KOPT-K1 (cell line): ENCODE data around the gene CELF1.

Source experiments
- H3K27ac ChIP-seq: fragments of 200-600 bp; sonication (generic); 2 replicates; pipeline ENCODE4 v1.5.1; 2016; ENCODE audit warnings: antibody characterized with exemption, mild to moderate bottlenecking, low read depth, low read length; ENCODE audit not compliant: poor library complexity, severe bottlenecking
- H3K36me3 ChIP-seq: fragments of 200-600 bp; sonication (generic); 2 replicates; pipeline ENCODE4 v1.5.1; 2017; ENCODE audit warnings: antibody characterized with exemption, mild to moderate bottlenecking, low read length, moderate library complexity; ENCODE audit not compliant: insufficient read depth
- H3K9me3 ChIP-seq: fragments of 200-600 bp; sonication (generic); 2 replicates; pipeline ENCODE4 v1.5.1; 2017; ENCODE audit warnings: antibody characterized with exemption, low read length, mild to moderate bottlenecking; ENCODE audit not compliant: insufficient read depth, poor library complexity, severe bottlenecking

CELF1 gene

DNA sequence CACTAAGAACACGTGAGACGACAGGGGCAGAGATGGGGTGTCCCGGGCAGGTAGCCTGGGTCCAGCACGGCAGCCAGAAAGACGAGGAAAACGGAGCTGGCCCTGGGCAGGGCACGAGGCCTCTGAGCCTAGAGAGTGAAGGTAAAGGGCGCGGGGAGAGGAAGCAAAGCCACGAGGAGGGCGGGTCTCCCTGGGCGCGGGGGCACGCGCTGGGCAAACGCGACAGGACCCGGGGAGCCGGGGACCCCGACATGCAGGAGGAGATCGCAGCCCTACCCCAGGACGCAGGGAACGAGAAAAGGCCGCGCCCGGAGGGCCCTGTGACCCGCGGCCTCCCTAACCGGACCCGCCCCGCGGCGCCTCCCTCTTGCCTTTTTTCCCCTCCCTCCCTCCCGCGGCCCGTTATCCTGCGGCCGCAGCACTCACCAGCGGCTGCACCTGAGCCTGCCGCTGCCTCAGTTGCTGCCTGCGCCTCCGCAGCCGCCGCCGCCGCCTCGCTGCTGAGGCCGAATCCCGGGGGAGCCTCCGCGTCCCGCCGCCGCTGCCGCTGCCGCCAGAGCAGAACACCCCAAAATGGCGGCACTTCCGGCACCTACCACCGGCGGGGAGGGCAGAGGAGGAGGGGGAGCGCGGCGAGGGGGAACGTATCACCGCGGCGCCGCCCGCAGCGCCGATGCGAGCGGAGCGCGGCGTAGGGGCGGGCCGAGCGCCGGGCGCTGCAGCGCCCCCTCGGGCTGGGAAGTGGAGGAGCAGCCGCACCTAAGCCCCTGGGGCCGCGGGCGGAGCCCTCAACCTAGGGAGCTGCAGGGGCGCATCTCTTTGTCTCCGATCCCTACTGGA lies at the start of gene CELF1:
TSS of gene CELF1 (minus strand) at position 567 of the 840 bp plus-strand sequence. CDS start 53,609 bp downstream, outside the sequence.
- H3K27ac ChIP-seq = peak within 1 kb of the TSS; percentile 78
- peaks cover 29% of the 10 kb centered on the region for H3K36me3 ChIP-seq
- H3K9me3 ChIP-seq = no peaks in the 10 kb centered on the region

DNA sequence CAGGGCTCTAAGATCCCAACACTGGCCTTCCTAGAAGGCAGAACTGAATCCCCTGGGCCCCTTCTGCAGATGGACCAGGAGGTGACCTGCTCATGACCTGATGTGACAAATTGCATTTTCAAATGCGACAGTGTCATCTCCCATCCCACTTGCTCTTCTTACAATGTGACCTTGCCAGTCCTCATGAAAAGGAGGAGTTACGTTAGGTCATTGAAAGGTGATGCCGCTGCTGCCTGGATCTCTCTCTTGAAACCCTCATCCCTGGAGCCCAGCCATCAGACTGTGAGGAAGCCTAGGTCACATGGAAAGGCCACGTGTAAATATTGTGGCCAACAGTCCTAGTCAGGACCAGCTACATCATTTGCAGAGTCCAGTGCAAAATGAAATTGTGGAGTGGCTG lies 47.0 kb upstream of the CELF1 start:
- H3K27ac ChIP-seq = no peak overlapping the region
- H3K36me3 ChIP-seq = no peaks in the 10 kb centered on the region
- H3K9me3 ChIP-seq = no peaks in the 10 kb centered on the region

DNA sequence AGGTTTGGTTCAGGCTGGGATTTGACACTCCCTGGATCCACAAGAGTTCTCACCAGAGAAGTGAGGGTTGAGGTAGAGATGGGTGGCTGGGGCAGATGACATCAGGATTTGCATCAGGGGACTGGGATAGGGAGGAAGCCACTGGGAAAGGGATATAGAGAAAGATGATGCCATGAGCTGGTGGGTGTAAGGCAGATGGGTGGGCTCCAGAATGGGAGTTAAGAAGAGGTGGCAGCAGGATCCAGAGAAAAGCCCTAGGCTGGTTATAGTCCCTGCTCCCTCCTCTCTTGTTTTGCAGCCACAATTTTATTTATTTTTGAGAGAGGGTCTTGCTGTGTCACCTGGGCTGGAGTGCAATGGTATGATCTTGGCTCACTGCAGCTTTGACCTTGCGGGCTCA lies 43.0 kb upstream of the CELF1 start:
- no peaks in the 10 kb centered on the region for H3K9me3 ChIP-seq
- H3K27ac ChIP-seq = no peak overlapping the region
- H3K36me3 ChIP-seq = no peaks in the 10 kb centered on the region

DNA sequence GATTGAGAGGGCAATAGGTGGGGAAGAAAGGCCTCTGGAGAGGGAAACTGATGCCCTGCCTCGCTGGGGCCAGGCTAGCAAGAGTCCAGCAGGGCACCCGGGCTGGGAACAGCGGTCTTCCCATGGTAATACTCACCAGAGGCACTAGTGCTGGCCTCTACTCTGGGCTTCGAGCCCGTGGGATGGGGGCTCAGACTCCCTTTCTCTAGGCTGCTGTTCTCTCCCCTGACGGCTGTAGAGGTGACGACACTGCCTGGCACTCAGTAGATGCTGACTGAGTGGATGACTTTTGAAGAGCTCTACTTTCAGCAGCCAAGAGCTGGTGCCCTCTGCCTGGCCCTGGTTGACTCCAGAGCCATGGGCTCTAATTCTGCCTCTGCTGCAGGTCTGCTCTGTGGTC lies 42.1 kb upstream of the CELF1 start:
- Histone ChIP-seq H3K36me3 (no peaks in the 10 kb centered on the region), H3K9me3 (no peaks in the 10 kb centered on the region), H3K27ac (no peak overlapping the region)

DNA sequence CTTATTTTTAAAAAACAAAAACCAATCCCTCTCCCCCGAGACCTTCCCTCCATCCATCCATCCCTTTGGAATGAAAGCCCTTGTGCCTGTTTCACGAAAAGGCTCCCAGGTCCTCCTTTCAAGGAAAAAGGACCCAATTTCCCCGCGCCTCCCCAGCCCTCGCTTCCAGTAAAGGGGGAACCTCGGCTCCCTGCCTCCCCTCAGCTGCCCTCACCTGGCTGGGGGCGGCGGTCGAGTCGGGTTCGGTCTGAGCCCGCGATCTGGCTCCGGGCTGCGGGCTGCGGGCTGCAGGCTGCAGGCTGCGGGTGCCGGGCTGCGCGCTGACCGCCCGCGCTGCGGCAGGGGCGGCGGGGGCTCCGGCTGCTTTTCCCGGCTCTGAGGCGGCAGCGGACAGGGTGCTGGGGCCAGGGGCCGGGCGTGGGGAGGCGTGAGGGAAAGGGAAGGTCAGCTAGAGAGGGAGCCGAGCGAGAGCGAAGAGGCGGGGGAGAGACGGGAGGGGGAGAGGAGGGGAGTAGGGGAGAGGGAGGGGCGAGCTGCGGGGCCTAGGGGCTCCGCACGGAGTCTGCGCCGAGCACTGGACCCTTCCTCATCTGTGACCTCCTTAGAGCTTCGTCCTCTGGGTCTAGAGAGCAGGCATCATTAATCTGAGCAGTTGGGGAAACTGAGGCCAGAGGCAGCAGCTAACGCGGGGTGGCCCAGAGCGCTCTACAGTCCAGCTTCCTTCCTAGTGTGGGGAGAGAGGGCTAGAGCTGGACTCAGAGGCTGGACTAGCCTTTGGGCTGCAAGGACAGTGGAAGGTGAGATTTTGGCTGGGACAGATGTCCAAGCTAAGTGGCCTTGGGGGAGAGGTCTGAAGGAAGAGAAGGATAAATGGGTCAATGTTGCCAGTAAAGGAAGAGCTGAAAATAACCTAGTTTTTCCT lies 41.3 kb upstream of the CELF1 start, which contains the start of gene C1QTNF4:
TSS of gene C1QTNF4 (minus strand) at position 478 of the 922 bp plus-strand sequence. CDS start 3,601 bp downstream, outside the sequence.
- Histone ChIP-seq H3K27ac (no peak within 1 kb of the TSS), H3K36me3 (no peaks in the 10 kb centered on the region), H3K9me3 (no peaks in the 10 kb centered on the region)

DNA sequence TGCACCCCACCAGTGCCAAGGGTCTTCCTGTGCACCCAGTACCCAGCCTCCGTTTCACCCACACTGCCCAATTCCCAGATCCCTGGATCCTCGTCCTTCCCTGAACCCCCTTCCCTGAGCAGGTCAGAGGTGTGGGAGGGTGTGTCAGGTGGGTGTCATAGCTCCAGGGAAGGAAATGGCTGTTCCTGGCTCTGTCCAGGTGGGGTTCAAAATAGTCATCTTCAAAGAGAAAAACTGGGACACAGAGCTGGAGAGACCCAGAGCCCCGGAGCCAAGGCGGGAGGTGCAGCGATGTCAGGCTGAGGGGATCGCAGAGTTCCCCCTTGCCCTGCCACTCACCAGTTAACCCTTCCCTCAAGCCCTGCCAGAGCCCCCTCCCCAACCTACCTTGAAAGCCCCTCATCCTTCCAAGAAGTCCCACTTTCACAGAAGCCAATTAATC lies 40.6 kb upstream of the CELF1 start:
- Histone ChIP-seq H3K27ac (no peak overlapping the region), H3K9me3 (no peaks in the 10 kb centered on the region), H3K36me3 (no peaks in the 10 kb centered on the region)

DNA sequence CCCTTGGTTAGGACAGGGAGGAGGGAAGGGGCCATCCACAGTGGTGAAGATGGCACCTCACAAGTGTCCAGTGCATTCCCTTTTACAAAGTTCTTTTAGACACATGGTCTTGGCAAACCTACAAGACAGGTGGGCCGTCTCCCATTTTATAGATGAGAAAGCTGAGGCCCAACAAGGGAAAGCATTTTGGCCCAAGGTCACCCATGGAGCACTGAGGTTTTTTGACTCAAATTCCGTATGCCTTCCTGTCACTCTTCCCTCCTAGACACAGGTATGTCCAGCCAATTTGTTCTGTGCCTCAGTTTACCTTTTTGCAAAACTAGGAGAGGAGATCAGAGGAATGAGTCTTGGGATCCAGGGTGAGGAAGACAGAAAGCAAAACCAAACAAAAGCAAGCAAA lies 40.0 kb upstream of the CELF1 start:
- Histone ChIP-seq H3K36me3 (no peaks in the 10 kb centered on the region), H3K9me3 (no peaks in the 10 kb centered on the region), H3K27ac (peak overlapping the region; percentile 84)

DNA sequence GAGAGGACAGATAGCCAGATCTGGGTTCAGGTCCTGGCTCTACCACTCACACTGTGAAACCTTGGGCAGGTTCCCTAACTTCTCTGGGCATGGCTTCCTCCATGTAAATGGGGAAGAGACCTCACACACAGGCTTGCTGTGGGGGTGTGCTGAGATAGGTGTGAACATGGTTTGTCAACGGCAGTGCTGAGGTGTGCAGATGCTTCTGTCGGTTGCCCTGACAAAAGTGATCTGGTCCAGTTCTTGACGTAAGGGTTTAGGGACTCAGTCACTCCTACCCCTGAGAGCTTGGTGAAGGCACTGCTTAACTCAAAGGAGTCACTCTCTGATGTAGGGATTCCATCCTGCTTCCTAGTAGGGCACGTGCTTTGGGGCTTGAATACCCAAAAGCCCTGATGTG lies 39.3 kb upstream of the CELF1 start:
- Histone ChIP-seq H3K9me3 (no peaks in the 10 kb centered on the region), H3K27ac (peak overlapping the region; percentile 84), H3K36me3 (no peaks in the 10 kb centered on the region)

DNA sequence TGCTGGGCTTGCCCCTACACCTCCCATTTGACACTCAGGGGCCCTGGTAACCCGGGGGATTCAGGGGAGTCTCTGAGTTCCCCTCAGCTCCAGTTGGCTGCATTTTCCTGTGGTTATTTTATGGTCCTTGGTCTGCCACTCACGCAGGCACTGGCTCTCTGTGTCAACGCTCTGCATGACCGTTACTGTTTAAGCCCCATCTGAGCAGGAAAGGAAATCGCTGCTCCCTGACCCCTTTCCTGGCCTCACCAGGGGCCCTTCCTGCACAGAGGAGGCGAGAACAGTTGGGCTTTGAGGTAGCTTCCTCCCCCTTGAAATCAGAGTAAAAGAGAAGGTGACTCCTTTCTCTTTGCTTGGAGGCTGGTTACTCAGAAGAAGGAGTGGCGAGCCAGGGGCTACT lies 38.8 kb upstream of the CELF1 start:
- Histone ChIP-seq H3K36me3 (no peaks in the 10 kb centered on the region), H3K9me3 (no peaks in the 10 kb centered on the region), H3K27ac (peak overlapping the region; percentile 84)

DNA sequence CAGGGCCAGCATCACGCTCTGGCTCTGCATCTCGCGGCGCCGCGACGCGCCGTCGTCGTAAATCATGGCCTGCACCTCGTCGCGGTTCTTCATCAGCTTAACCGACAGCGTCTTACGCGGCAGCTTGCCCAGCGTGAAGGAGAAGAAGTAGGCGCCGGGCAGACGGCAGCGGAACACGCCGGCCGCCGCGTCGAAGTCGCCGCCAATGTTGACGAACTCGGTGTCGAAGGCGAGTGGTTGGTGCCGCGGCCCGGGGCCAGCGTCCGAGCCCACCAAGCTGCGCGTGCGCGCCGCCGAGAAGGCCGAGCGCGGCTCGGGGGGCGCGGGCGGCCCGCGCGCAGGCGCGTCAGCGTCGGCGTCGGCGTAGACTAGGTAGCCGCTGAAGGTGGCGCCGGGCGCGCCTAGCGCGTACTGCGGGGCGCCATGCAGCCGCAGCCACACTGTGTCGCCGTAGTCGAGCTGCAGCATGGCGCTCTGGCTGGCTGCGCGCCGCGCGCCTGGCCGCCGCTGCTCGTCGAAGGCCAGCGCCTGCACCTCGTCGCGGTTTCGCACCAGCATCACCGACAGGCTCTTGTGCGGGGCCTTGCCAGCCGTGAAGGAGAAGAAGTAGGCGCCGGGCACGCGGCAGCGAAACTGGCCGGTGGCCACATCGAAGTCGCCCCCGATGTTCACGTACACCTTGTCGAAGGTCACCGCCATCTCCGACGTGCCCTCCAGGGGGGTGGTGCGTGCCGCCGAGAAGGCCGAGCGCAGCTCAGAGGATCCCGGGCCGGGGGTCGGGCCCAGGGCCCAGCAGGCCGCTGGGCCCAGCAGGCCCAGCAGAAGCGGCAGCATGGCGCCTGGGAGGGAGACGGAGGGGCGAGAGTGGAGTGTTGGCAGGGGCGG lies 37.3 kb upstream of the CELF1 start:
- Histone ChIP-seq H3K36me3 (peaks cover 13% of the 10 kb centered on the region; the same call in 1 of the 2 replicates), H3K9me3 (no peaks in the 10 kb centered on the region), H3K27ac (peak overlapping the region; percentile 84)

DNA sequence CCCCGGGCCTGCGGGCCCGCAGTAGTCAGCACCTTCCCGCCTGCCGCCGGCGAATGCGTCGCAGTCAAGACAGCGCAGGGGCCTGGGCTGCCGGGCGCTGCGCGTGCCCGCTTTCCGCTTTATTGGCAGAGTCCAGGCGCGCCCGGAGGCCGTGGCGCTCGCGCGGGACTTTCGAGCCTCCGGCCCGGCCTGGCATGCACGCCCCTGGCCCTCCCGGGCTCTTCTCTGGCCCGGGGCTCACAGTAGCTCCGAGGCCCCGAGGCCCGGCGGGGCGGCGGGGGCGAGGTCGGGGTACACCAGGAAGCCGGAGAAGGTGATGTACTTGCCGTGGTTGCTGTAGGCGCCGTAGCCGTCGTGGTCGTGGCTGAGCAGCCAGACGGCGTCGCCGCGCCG lies 36.6 kb upstream of the CELF1 start:
- no peaks in the 10 kb centered on the region for H3K9me3 ChIP-seq
- H3K27ac ChIP-seq = no peak overlapping the region
- peaks cover 19% of the 10 kb centered on the region for H3K36me3 ChIP-seq

DNA sequence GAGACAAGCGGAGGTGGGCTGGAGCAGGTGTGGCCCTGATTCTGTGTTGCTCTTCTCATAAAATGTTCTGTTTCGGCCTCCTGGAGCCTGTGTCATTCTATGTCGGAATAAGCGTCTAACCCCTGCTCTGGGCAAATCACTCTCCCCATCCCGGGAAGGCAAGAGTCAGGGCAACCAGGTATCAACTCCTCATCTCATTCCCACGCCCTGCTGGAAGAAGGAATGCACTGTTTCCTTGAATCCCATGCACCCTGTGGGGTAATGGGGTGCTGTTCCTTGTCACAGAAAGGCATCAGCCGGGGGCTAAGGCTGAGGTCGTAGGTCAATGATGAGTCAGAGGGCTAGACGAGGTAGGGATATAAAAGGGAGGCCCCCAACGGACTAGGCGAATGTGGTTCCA lies 36.2 kb upstream of the CELF1 start:
- H3K9me3 ChIP-seq = no peaks in the 10 kb centered on the region

DNA sequence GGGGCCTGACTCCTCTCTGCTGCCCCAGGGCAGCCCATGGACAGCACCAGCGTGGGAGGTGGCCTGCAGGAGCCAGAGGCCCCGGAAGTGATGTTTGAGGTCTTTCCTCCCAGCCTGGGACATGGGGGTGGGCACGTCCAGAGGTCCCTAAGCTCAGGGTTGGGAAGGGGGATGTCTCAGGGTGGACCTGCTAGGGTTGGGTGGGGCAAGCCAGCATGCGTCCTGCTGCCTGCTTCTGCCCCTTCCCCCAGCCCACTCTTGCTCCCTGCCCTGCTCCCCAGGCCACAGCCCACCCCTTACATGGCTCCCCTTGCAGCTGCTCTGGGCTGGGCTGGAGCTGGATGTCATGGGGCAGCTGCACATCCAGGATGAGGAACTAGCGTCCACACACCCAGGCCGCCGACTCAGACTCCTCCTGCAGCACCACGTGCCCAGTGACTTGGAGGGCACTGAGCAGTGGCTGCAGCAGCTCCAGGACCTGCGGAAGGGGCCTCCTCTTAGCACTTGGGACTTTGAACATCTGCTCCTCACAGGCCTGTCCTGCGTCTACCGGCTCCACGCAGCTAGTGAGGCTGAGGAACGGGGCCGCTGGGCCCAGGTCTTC lies 34.9 kb upstream of the CELF1 start:
- Histone ChIP-seq H3K27ac (no peak overlapping the region), H3K9me3 (no peaks in the 10 kb centered on the region), H3K36me3 (peaks cover 36% of the 10 kb centered on the region)

More for the DNA sequence above, 36.2 kb upstream of the CELF1 start:
- no peak overlapping the region for H3K27ac ChIP-seq
- peaks cover 24% of the 10 kb centered on the region for H3K36me3 ChIP-seq

DNA sequence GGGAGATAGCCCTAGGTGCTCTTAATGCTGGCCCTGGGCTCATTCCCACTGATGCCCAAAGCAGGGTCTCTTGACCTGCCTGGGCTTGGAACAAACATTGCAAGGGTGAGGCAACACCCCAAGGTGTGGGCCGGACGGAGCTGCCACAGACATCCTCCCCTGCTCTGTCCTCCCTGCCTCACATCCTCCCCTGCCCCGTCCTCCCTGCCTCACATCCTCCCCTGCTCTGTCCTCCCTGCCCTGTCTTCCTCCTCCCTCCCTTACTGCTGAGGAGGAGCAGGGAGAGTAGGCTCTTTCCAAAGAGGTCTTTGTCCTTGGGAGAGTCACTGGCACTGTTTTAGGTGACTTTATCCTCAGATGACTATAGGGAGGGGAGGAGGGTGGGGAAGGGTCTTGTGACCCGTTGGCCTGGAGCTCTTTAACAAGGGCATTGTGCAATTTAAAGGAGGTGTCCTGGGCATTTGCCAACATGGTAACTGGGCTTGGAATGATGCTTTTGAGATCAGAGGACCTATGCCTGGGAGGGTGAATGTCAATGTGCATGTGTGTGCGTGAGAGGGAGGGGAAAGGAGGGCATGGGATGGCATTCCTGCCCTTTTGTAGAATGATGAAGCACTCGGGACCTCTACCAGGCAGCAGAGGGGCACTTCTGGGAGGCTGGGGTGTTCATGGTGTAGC lies 34.2 kb upstream of the CELF1 start:
- Histone ChIP-seq H3K27ac (no peak overlapping the region), H3K36me3 (peaks cover 43% of the 10 kb centered on the region), H3K9me3 (no peaks in the 10 kb centered on the region)
